Right renal cortex interstitium (tissue), 3 donors: ENCODE results near the gene VIL1. TPM values are rescaled to one million over a fixed set of nuclear protein-coding genes. Genes with fewer than 3 reads are reported as not detected.

ENCODE experiments used
- DNase-seq, 3 donors: peaks; one replicate each; pipeline ENCODE4 v3.0.0-alpha.2; 2013; ENCODE audit warnings: low read depth in 3 of 3, low spot score in 2 of 3
- polyA plus RNA-seq, 3 donors: library from polyadenylated mRNA; unstranded; fragments of 120-200 nt; gene quantifications; one replicate each; pipeline ENCODE4 v1.2.1, GENCODE V29; 2013; ENCODE audit not compliant: insufficient read length in 3 of 3

VIL1 gene
- polyA plus RNA-seq, 3 donors = 18.8 to 26.9 (median 25.1) TPM

DNA sequence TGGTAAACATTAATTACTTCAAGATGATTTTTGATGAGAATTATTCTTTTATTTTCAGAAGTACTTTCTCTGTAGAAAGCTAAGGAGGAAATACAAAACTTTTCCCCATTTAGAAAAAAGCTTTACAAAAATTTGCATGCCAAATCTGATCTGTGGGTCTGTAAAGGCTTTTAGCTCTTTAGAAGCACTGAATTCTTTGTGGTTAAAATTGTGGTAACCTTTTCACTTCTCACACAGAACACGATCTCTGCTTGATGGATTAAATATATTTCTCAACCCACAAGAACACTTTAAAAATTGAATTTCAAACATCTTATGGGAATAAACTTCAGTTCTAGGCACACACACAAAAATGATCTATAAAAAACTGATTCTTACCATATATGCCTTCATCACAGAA lies 63.7 kb downstream of the VIL1 start:
- DNase-seq = no peak

DNA sequence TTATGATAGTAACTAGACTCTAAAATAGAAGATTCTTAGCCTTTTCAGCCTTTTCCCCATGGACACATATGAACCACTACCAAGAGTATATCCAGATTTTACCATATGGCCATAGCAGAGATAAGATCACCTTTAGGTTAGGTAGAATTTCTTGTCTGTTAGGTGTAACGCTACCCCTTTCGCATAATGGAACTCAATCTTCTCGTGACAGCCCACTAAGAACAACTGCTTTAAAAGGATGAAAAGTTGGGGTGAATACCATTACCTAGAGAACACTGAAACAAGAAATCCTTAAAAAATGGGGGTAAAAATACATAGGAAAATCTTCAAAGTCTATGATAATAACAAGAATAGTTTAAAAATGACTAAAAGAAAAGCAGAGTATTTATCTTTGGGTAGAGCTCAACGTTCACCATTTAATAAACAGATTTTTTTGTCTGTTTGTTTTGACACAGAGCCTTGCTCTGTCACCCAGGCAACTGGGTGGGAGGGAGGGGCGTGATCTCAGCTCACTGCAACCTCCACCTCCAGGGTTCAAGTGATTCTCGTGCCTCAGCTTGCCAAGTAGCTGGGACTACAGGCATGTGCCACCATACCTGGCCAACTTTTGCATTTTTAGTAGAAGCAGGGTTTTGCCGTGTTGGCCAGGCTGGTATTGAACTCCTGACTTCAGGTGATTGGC lies 67.2 kb downstream of the VIL1 start:
- no peak for DNase-seq

- DNase-seq = no peak
Measured at GRCh38 chr2:218500501-218501060, 81.7 kb downstream of the VIL1 start.

- DNase-seq = no peak
Measured at GRCh38 chr2:218501665-218502064, 82.7 kb downstream of the VIL1 start.

Other genes starting within 250 kb of the VIL1 start
- 100 to 1,000 TPM; 255 to 260 (median 256) TPM for gene ARPC2, start 201.9 kb upstream of the VIL1 start, polyA plus RNA-seq
- 1 to 10 TPM; 1.6 to 2.5 (median 1.8) TPM for gene GPBAR1, start 158.1 kb upstream of the VIL1 start, polyA plus RNA-seq
- gene AAMP, start 149.0 kb upstream of the VIL1 start, polyA plus RNA-seq = 100 to 1,000 TPM; 124 to 147 (median 128) TPM
- gene PNKD, start 148.6 kb upstream of the VIL1 start, polyA plus RNA-seq = 10 to 100 TPM; 89.9 to 98.8 (median 89.9) TPM
- 100 to 1,000 TPM in 1 of 3 donors, 10 to 100 TPM in 2; 90.0 to 103 (median 96.6) TPM for gene TMBIM1, start 126.6 kb upstream of the VIL1 start, polyA plus RNA-seq
- 1 to 10 TPM; 4.7 to 5.8 (median 5.1) TPM for gene CATIP, start 62.3 kb upstream of the VIL1 start, polyA plus RNA-seq
- under 1 TPM; 0.56 to 0.98 (median 0.68) TPM for gene SLC11A1, start 36.9 kb upstream of the VIL1 start, polyA plus RNA-seq
- gene CTDSP1, start 19.3 kb upstream of the VIL1 start, polyA plus RNA-seq = 100 to 1,000 TPM; 124 to 134 (median 127) TPM
- gene USP37, start 149.2 kb downstream of the VIL1 start, polyA plus RNA-seq = 10 to 100 TPM; 16.2 to 22.0 (median 20.7) TPM
- gene CNOT9, start 149.7 kb downstream of the VIL1 start, polyA plus RNA-seq = 10 to 100 TPM; 44.6 to 50.3 (median 50.0) TPM
- gene PLCD4, start 188.8 kb downstream of the VIL1 start, polyA plus RNA-seq = 1 to 10 TPM; 5.9 to 10.0 (median 8.8) TPM
- gene ZNF142, start 240.5 kb downstream of the VIL1 start, polyA plus RNA-seq = 10 to 100 TPM; 13.9 to 16.3 (median 16.1) TPM
- gene BCS1L, start 240.6 kb downstream of the VIL1 start, polyA plus RNA-seq = 10 to 100 TPM; 44.2 to 55.1 (median 50.8) TPM